ENCODE data around the gene AUTS2. TPM values are rescaled to one million over a fixed set of nuclear protein-coding genes. Genes with fewer than 3 reads are reported as not detected.

Gene AUTS2
- polyA plus RNA-seq, 3 donors = 0.08 to 0.35 TPM; not detected in 1

GRCh38 chr7:69683002-69683401 is 84.7 kb downstream of the AUTS2 start:
- no peak for TF ChIP-seq CTCF (IDR thresholded peaks at IDR 0.05)
- Histone ChIP-seq H3K9me3 (replicated peaks in 1 of 2; ENCODE audit: control insufficient read depth in 1 of 2, insufficient read depth in 1 of 2, low read length in 2 of 2) (no peaks in the 10 kb centered on the region), H3K4me1 (ENCODE audit: control insufficient read depth in 1 of 2, insufficient read depth in 2 of 2, low read length in 2 of 2) (peaks cover 7% of the 10 kb centered on the region in 2 donors), H3K9ac (ENCODE audit: insufficient read depth, low read length, poor library complexity, severe bottlenecking) (no peak overlapping the region), H3K79me2 (ENCODE audit: insufficient read depth, low read length) (no peaks in the 10 kb centered on the region), H3K4me2 (replicated peaks; ENCODE audit: extremely low read depth, low read length, poor library complexity, severe bottlenecking) (no peak overlapping the region), H3K27ac (ENCODE audit: low read depth in 1 of 2, low read length in 2 of 2) (no peak overlapping the region), H3K27me3 (ENCODE audit: control insufficient read depth in 2 of 2, insufficient read depth in 2 of 2, low read length in 2 of 2) (no peaks in the 10 kb centered on the region), H4K20me1 (ENCODE audit: insufficient read depth, low read length) (no peaks in the 10 kb centered on the region), H3K4me3 (replicated peaks in 1 of 3; ENCODE audit: low read depth in 2 of 3, low read length in 3 of 3) (no peak overlapping the region), H3K36me3 (replicated peaks in 1 of 2; ENCODE audit: control insufficient read depth in 1 of 2, insufficient read depth in 2 of 2, low read length in 2 of 2) (no peaks in the 10 kb centered on the region), H2AFZ (ENCODE audit: insufficient read depth, low read depth, low read length, poor library complexity, severe bottlenecking) (peak overlapping the region; percentile 1)
- peaks cover 0 to 2% (median 0%) of the 10 kb centered on the region in 7 donors for H3K9me3 Mint-ChIP-seq
- H3K36me3 Mint-ChIP-seq = no peaks in the 10 kb centered on the region
- peak overlapping the region in 1 of 7 donors; percentile 31 for H3K27ac Mint-ChIP-seq
- 89% methylated on average over 3 of the region's 8 CpGs for WGBS (ENCODE audit: insufficient coverage)
- intact Hi-C loops (cut with micrococcal nuclease) = no loop called here
- peaks cover 0 to 5% (median 0%) of the 10 kb centered on the region in 3 donors for H3K27me3 Mint-ChIP-seq (ENCODE audit: low read depth in 3 of 3)
- DNase-seq = no peak
- H3K4me1 Mint-ChIP-seq = peaks cover 55% of the 10 kb centered on the region
- peak overlapping the region in 1 of 2 donors; percentile 28 for H3K4me3 Mint-ChIP-seq

GRCh38 chr7:69684369-69685292 is 86.4 kb downstream of the AUTS2 start:
- H3K27me3 ChIP-seq (ENCODE audit: control insufficient read depth in 2 of 2, insufficient read depth in 2 of 2, low read length in 2 of 2) = no peaks in the 10 kb centered on the region
- TF ChIP-seq CTCF (IDR thresholded peaks at IDR 0.05) = no peak
- no peaks in the 10 kb centered on the region for H3K79me2 ChIP-seq (ENCODE audit: insufficient read depth, low read length)
- H3K4me2 ChIP-seq (replicated peaks; ENCODE audit: extremely low read depth, low read length, poor library complexity, severe bottlenecking) = no peak overlapping the region
- Mint-ChIP-seq H3K9me3 (peaks cover 0 to 2% (median 0%) of the 10 kb centered on the region in 7 donors), H3K36me3 (no peaks in the 10 kb centered on the region), H3K4me1 (peaks cover 42% of the 10 kb centered on the region), H3K27ac (peak overlapping the region in 1 of 7 donors; percentile 38), H3K4me3 (no peak overlapping the region), H3K27me3 (ENCODE audit: low read depth in 3 of 3) (peaks cover 0 to 5% (median 0%) of the 10 kb centered on the region in 3 donors)
- intact Hi-C loops (cut with micrococcal nuclease) = no loop called here
- no peak overlapping the region for H2AFZ ChIP-seq (ENCODE audit: insufficient read depth, low read depth, low read length, poor library complexity, severe bottlenecking)
- H3K36me3 ChIP-seq (replicated peaks in 1 of 2; ENCODE audit: control insufficient read depth in 1 of 2, insufficient read depth in 2 of 2, low read length in 2 of 2) = no peaks in the 10 kb centered on the region
- no peak overlapping the region for H3K4me3 ChIP-seq (replicated peaks in 1 of 3; ENCODE audit: low read depth in 2 of 3, low read length in 3 of 3)
- no peak overlapping the region for H3K27ac ChIP-seq (ENCODE audit: low read depth in 1 of 2, low read length in 2 of 2)
- no peak for DNase-seq
- 88% methylated on average over 6 of the region's 8 CpGs for WGBS (ENCODE audit: insufficient coverage)
- H3K9me3 ChIP-seq (replicated peaks in 1 of 2; ENCODE audit: control insufficient read depth in 1 of 2, insufficient read depth in 1 of 2, low read length in 2 of 2) = no peaks in the 10 kb centered on the region
- H4K20me1 ChIP-seq (ENCODE audit: insufficient read depth, low read length) = no peaks in the 10 kb centered on the region
- no peaks in the 10 kb centered on the region for H3K4me1 ChIP-seq (ENCODE audit: control insufficient read depth in 1 of 2, insufficient read depth in 2 of 2, low read length in 2 of 2)
- H3K9ac ChIP-seq (ENCODE audit: insufficient read depth, low read length, poor library complexity, severe bottlenecking) = no peak overlapping the region

Data from CD14-positive monocyte (primary cell).